Activated B cell treated with CpG ODN at 0.5 μM for 24 hours (primary cell): ENCODE results near the gene DDX54. TPM values are rescaled to one million over a fixed set of nuclear protein-coding genes. Genes with fewer than 3 reads are reported as not detected.

ENCODE experiments used
- ATAC-seq: fragments of 200-7000 bp; cut with Tn5 transposase; one replicate; pipeline ENCODE4 v1.10.0; 2021; ENCODE audit warnings: low read depth, mild to moderate bottlenecking, moderate library complexity
- CTCF ChIA-PET: fragments of 350-600 bp; sonication (Branson Sonifier 250); formaldehyde crosslinking; loops from one replicate; lab custom pipeline; 2021; ENCODE audit warnings: antibody characterized with exemption; lab: Charles Lee
- POLR2A ChIA-PET: fragments of 350-600 bp; sonication (Branson Sonifier 250); formaldehyde crosslinking; loops from one replicate; lab custom pipeline; 2021; ENCODE audit warnings: antibody characterized with exemption; lab: Charles Lee
- DNase-seq: peaks from one replicate; pipeline ENCODE4 v3.0.0; 2022
- H3K27ac Mint-ChIP-seq: one replicate; pipeline ENCODE4 v1.8.0; 2020; ENCODE audit warnings: mixed read lengths
- H3K27me3 Mint-ChIP-seq: one replicate; pipeline ENCODE4 v1.8.0; 2021; ENCODE audit warnings: mixed read lengths
- H3K36me3 Mint-ChIP-seq: one replicate; pipeline ENCODE4 v1.8.0; 2021; ENCODE audit warnings: low read depth, mixed read lengths
- H3K4me1 Mint-ChIP-seq: one replicate; pipeline ENCODE4 v1.8.0; 2021; ENCODE audit warnings: mixed read lengths
- H3K4me3 Mint-ChIP-seq: one replicate; pipeline ENCODE4 v1.8.0; 2020; ENCODE audit warnings: mild to moderate bottlenecking, mixed read lengths
- H3K9me3 Mint-ChIP-seq: one replicate; pipeline ENCODE4 v1.8.0; 2020; ENCODE audit warnings: mixed read lengths
- CTCF ChIP-seq: fragments of 200-600 bp; IDR thresholded peaks from one replicate; pipeline ENCODE4 v1.8.0; 2022; ENCODE audit warnings: antibody characterized with exemption, mild to moderate bottlenecking
- intact Hi-C: fragments of 100-400 bp; cut with micrococcal nuclease; formaldehyde crosslinking; loops from one replicate; pipeline ENCODE4 v1.15.1; 2024
- total RNA-seq: library from RNA; stranded (reverse); gene quantifications from 2 replicates; pipeline ENCODE4 v1.2.3, GENCODE V29; 2022

The DDX54 gene
- total RNA-seq, 1 donor from 2014 or later = 115 TPM

GRCh38 chr12:113170926-113171325 lies 14.4 kb downstream of the DDX54 start:
- ChIA-PET CTCF (interaction anchor here (1.1 to 2.5 kb wide), 2 partner anchors 17 to 122 kb away, joined by 3 to 9 read pairs; no protein-coding TSS in a partner anchor), POLR2A (interaction anchor here (0.7 to 2.2 kb wide), 6 partner anchors 13 to 122 kb away, joined by 3 to 8 read pairs (median 4); partner anchors contain the start of gene RASAL1)
- no peak for DNase-seq
- peaks cover 85% of the 10 kb centered on the region for H3K36me3 Mint-ChIP-seq
- H3K9me3 Mint-ChIP-seq = no peaks in the 10 kb centered on the region
- H3K27me3 Mint-ChIP-seq = no peaks in the 10 kb centered on the region
- peaks cover 32% of the 10 kb centered on the region for H3K4me1 Mint-ChIP-seq
- peak overlapping the region; percentile 41 for H3K27ac Mint-ChIP-seq
- intact Hi-C loops = no loop called here
- H3K4me3 Mint-ChIP-seq = no peak overlapping the region
- no peak for ATAC-seq
- no peak for TF ChIP-seq CTCF

GRCh38 chr12:113170457-113170856 lies 14.8 kb downstream of the DDX54 start:
- H3K4me3 Mint-ChIP-seq = no peak overlapping the region
- no peaks in the 10 kb centered on the region for H3K9me3 Mint-ChIP-seq
- CTCF ChIA-PET = interaction anchor here (1.1 kb wide), 1 partner anchor 122 kb away, joined by 3 read pairs; no protein-coding TSS in a partner anchor
- POLR2A ChIA-PET = interaction anchor here (0.8 to 2.2 kb wide), 3 partner anchors 14 to 122 kb away, joined by 3 to 8 read pairs (median 4); partner anchors contain the start of gene RASAL1
- H3K27me3 Mint-ChIP-seq = no peaks in the 10 kb centered on the region
- TF ChIP-seq CTCF = no peak
- peaks cover 85% of the 10 kb centered on the region for H3K36me3 Mint-ChIP-seq
- no peak for DNase-seq
- intact Hi-C loops = no loop called here
- peaks cover 32% of the 10 kb centered on the region for H3K4me1 Mint-ChIP-seq
- peak overlapping the region; percentile 32 for H3K27ac Mint-ChIP-seq
- ATAC-seq = no peak

GRCh38 chr12:113169697-113170096 lies 15.6 kb downstream of the DDX54 start:
- ATAC-seq = no peak
- DNase-seq = no peak
- Mint-ChIP-seq H3K36me3 (peaks cover 88% of the 10 kb centered on the region), H3K27me3 (no peaks in the 10 kb centered on the region), H3K4me1 (peaks cover 32% of the 10 kb centered on the region), H3K4me3 (no peak overlapping the region), H3K9me3 (no peaks in the 10 kb centered on the region), H3K27ac (no peak overlapping the region)
- ChIA-PET CTCF (no interaction called here), POLR2A (no interaction called here)
- intact Hi-C loops = no loop called here
- no peak for TF ChIP-seq CTCF

- H3K36me3 Mint-ChIP-seq = peaks cover 92% of the 10 kb centered on the region
- POLR2A ChIA-PET = no interaction called here
- ATAC-seq = no peak
- intact Hi-C loops = no loop called here
- H3K4me1 Mint-ChIP-seq = peaks cover 20% of the 10 kb centered on the region
- H3K27ac Mint-ChIP-seq = no peak overlapping the region
- DNase-seq = no peak
- no peak for TF ChIP-seq CTCF
- no peaks in the 10 kb centered on the region for H3K9me3 Mint-ChIP-seq
- H3K4me3 Mint-ChIP-seq = no peak overlapping the region
- CTCF ChIA-PET = no interaction called here
- H3K27me3 Mint-ChIP-seq = no peaks in the 10 kb centered on the region
Measured at GRCh38 chr12:113167868-113168267, 17.4 kb downstream of the DDX54 start.

- POLR2A ChIA-PET = interaction anchor here (0.9 to 1.6 kb wide), 2 partner anchors 13 to 19 kb away, joined by 4 read pairs; partner anchors contain the start of gene DDX54
- peaks cover 2% of the 10 kb centered on the region for H3K4me1 Mint-ChIP-seq
- H3K9me3 Mint-ChIP-seq = no peaks in the 10 kb centered on the region
- TF ChIP-seq CTCF = no peak
- no peaks in the 10 kb centered on the region for H3K27me3 Mint-ChIP-seq
- DNase-seq (no peak), ATAC-seq (no peak)
- CTCF ChIA-PET = interaction anchor here (0.9 to 1.5 kb wide), 2 partner anchors 8 to 9 kb away, joined by 4 to 6 read pairs; no protein-coding TSS in a partner anchor
- H3K4me3 Mint-ChIP-seq = no peak overlapping the region
- intact Hi-C loops = no loop called here
- peaks cover 90% of the 10 kb centered on the region for H3K36me3 Mint-ChIP-seq
- no peak overlapping the region for H3K27ac Mint-ChIP-seq
Measured at GRCh38 chr12:113165521-113166450, 19.5 kb downstream of the DDX54 start.
